ENCODE results near the gene PAX7.

DNA sequence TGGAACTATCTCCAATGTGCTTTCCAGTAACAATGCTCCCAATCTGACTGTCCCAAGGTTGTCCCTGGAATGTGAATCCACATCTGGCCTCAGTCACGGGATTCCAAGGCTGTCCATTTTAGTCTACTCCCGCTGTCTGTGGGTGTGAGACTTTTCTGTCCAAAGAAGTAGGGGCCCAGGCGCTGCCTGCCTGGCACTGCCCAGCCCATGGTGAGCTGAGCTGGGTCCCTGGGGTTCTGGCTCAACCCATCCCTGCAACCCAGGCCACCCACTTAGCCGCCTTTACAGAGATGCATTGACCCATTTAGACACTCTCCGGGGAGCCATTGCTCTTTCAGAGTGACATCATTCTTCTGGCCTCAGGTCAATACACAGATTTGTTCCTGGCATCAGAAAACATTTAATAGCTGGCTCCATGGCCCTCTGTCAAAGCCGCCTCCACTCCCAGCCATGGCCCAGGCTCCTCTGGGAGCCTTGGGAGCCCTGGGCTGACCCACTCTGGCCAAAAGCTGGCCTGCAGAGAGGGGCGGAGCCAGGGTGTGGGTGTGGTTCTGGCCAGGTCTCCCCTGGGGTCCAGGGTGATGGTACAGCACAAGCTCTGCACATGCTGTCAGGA, 47.2 kb upstream of the PAX7 start:
- TF ChIP-seq CTCF (IDR thresholded peaks at IDR 0.05 in 4 of 5, conservative IDR thresholded peaks at IDR 0.05 in 1 of 5): no peak
- no peak for TF ChIP-seq POLR2A (IDR thresholded peaks at IDR 0.05)
